HCT116 (cell line): ENCODE results near the gene CHSY3. TPM values are rescaled to one million over a fixed set of nuclear protein-coding genes. Genes with fewer than 3 reads are reported as not detected.

Experiments used
- ATAC-seq: fragments of 200-7000 bp; cut with Tn5 transposase; 2 replicates; pipeline ENCODE4 v1.9.1; 2020; ENCODE audit warnings: mild to moderate bottlenecking, moderate library complexity
- BruUV-seq: library from RNA; stranded (reverse); fragments of 400-500 nt; replicated peaks from 2 replicates; lab custom pipeline; 2021; lab: Mats Ljungman, UMichigan
- CTCF ChIA-PET: fragments of 300-600 bp; sonication (Branson Sonifier 250); formaldehyde crosslinking; loops from one replicate; lab custom pipeline; 2021; ENCODE audit warnings: antibody characterized with exemption; lab: Charles Lee
- POLR2A ChIA-PET: fragments of 300-600, 350-600 bp; sonication (Branson Sonifier 250); formaldehyde crosslinking; loops from one replicate; lab custom pipeline; 2021; ENCODE audit warnings: antibody characterized with exemption; lab: Charles Lee
- RAD21 ChIA-PET, 2 experiments: fragments of 300-600 bp; sonication (Branson Sonifier 250); formaldehyde crosslinking; loops; one replicate each; lab custom pipeline; 2023; ENCODE audit warnings: low total read pairs in 2 of 2; ENCODE audit not compliant: uncharacterized antibody in 2 of 2, unreplicated experiment in 2 of 2, low non-redundant PET in 1 of 2; lab: Charles Lee
- DNase-seq: peaks from one replicate; pipeline ENCODE4 v3.0.0-alpha.2; 2010; ENCODE audit warnings: low read depth, low spot score
- H2AFZ ChIP-seq: fragments of 200-600 bp; shearing (Covaris generic), sonication (generic); 2 replicates; pipeline ENCODE4 v1.6.1; 2017; ENCODE audit warnings: low read depth, mixed run types, mixed read lengths, antibody characterized with exemption, low read length; ENCODE audit not compliant: poor library complexity, severe bottlenecking
- H3K27ac ChIP-seq: 2 replicates; pipeline ENCODE4 v1.5.1; 2012; ENCODE audit warnings: low read depth, low read length
- H3K27me3 ChIP-seq: fragments of 200-600 bp; sonication (generic); 2 replicates; pipeline ENCODE4 v1.6.1; 2016; ENCODE audit warnings: mixed run types, low read length, mixed read lengths; ENCODE audit not compliant: insufficient read depth
- H3K36me3 ChIP-seq, 2 experiments: fragments of 200-500 bp in 1 of 2; fragments of 200-600 bp in 1 of 2; sonication (Bioruptor generic) in 1 of 2; sonication (generic) in 1 of 2; 2 replicates each; pipeline versions ENCODE4 v1.5.1 to v1.6.1; 2014 to 2016; ENCODE audit warnings: low read length in 2 of 2, inconsistent platforms in 1 of 2, mixed read lengths in 1 of 2, mixed run types in 1 of 2; ENCODE audit not compliant: insufficient read depth in 2 of 2, control insufficient read depth in 1 of 2
- H3K4me1 ChIP-seq, 2 experiments: fragments of 200-600 bp in 1 of 2; sonication (generic) in 1 of 2; 2 replicates each; pipeline versions ENCODE4 v1.5.1 to v1.6.1; 2012 to 2017; ENCODE audit warnings: low read length in 2 of 2, inconsistent platforms in 1 of 2, mild to moderate bottlenecking in 1 of 2, mixed read lengths in 1 of 2, mixed run types in 1 of 2, moderate library complexity in 1 of 2; ENCODE audit not compliant: insufficient read depth in 2 of 2, control insufficient read depth in 1 of 2
- H3K4me2 ChIP-seq: fragments of 200-600 bp; sonication (generic); 2 replicates; pipeline ENCODE4 v1.6.1; 2017; ENCODE audit warnings: mixed run types, low read length, mixed read lengths
- H3K4me3 ChIP-seq, 2 experiments: fragments of 200-600 bp in 1 of 2; sonication (generic) in 1 of 2; replicated peaks in 1 of 2; 2 replicates each; pipeline ENCODE4 v1.5.1; 2011 to 2016; ENCODE audit warnings: low read length in 2 of 2, control low read depth in 1 of 2, low read depth in 1 of 2, mild to moderate bottlenecking in 1 of 2, mixed read lengths in 1 of 2, mixed run types in 1 of 2
- H3K79me2 ChIP-seq: fragments of 200-600 bp; sonication (generic); 2 replicates; pipeline ENCODE4 v1.6.1; 2017; ENCODE audit warnings: mild to moderate bottlenecking, mixed run types, low read length, moderate library complexity, mixed read lengths; ENCODE audit not compliant: insufficient read depth
- H3K9ac ChIP-seq: fragments of 200-600 bp; sonication (generic); 2 replicates; pipeline ENCODE4 v1.6.1; 2016; ENCODE audit warnings: low read length, mixed read lengths
- H3K9me2 ChIP-seq: fragments of 200-600 bp; sonication (generic), shearing (Covaris generic); 2 replicates; pipeline ENCODE4 v1.6.1; 2017; ENCODE audit warnings: mixed run types, mild to moderate bottlenecking, moderate library complexity; ENCODE audit not compliant: insufficient read depth
- H3K9me3 ChIP-seq, 2 experiments: fragments of 200-500 bp in 1 of 2; fragments of 200-600 bp in 1 of 2; sonication (Bioruptor generic) in 1 of 2; sonication (generic) in 1 of 2; 2 replicates each; pipeline ENCODE4 v1.6.1; 2014 to 2017; ENCODE audit warnings: low read length in 2 of 2, mixed read lengths in 2 of 2, inconsistent platforms in 1 of 2, low read depth in 1 of 2, mild to moderate bottlenecking in 1 of 2, mixed run types in 1 of 2, moderate library complexity in 1 of 2; ENCODE audit not compliant: control insufficient read depth in 1 of 2, insufficient read depth in 1 of 2
- H4K20me1 ChIP-seq: fragments of 200-600 bp; sonication (generic), shearing (Covaris generic); 2 replicates; pipeline ENCODE4 v1.6.1; 2017; ENCODE audit warnings: mixed run types, mild to moderate bottlenecking, moderate library complexity; ENCODE audit not compliant: insufficient read depth
- CBX3 ChIP-seq: IDR thresholded peaks from 2 replicates; pipeline ENCODE4 v1.6.1; 2012; ENCODE audit warnings: low read depth
- CEBPB ChIP-seq: IDR thresholded peaks from 2 replicates; pipeline ENCODE4 v1.6.1; 2012; ENCODE audit warnings: low read depth
- EGR1 ChIP-seq: IDR thresholded peaks from 2 replicates; pipeline ENCODE4 v1.6.1; 2012; ENCODE audit warnings: low read depth
- ELF1 ChIP-seq: IDR thresholded peaks from 2 replicates; pipeline ENCODE4 v1.6.1; 2012; ENCODE audit warnings: low read depth, borderline replicate concordance
- EZH2 ChIP-seq: fragments of 200-600 bp; sonication (generic); IDR thresholded peaks from 2 replicates; pipeline ENCODE4 v1.6.1; 2017; ENCODE audit warnings: antibody characterized with exemption, mixed run types
- EZH2phosphoT487 ChIP-seq: fragments of 200-600 bp; IDR thresholded peaks from 2 replicates; pipeline ENCODE4 v1.6.1; 2018; ENCODE audit warnings: antibody characterized with exemption, borderline replicate concordance
- FOSL1 ChIP-seq: IDR thresholded peaks from 2 replicates; pipeline ENCODE4 v1.6.1; 2012; ENCODE audit warnings: low read depth
- JUND ChIP-seq: IDR thresholded peaks from 2 replicates; pipeline ENCODE4 v1.6.1; 2012
- POLR2A ChIP-seq: IDR thresholded peaks from 2 replicates; pipeline ENCODE4 v1.7.0; 2011; ENCODE audit warnings: borderline replicate concordance; ENCODE audit not compliant: insufficient read depth, insufficient read length; ENCODE audit errors: extremely low read depth
- RAD21 ChIP-seq: IDR thresholded peaks from 2 replicates; pipeline ENCODE4 v1.6.1; 2012; ENCODE audit warnings: low read depth, mild to moderate bottlenecking
- SIN3A ChIP-seq: IDR thresholded peaks from 2 replicates; pipeline ENCODE4 v1.6.1; 2012; ENCODE audit warnings: low read depth
- SRF ChIP-seq: IDR thresholded peaks from 2 replicates; pipeline ENCODE4 v1.6.1; 2012; ENCODE audit warnings: low read depth
- TCF7L2 ChIP-seq: IDR thresholded peaks from 2 replicates; pipeline ENCODE4 v1.7.0; 2011; ENCODE audit warnings: borderline replicate concordance, inconsistent platforms; ENCODE audit not compliant: insufficient read depth, insufficient read length; ENCODE audit errors: extremely low read depth
- YY1 ChIP-seq: IDR thresholded peaks from 2 replicates; pipeline ENCODE4 v1.6.1; 2011; ENCODE audit warnings: low read length, low read depth, moderate library complexity, mild to moderate bottlenecking; ENCODE audit not compliant: insufficient replicate concordance; ENCODE audit errors: extremely low read depth
- ZFX ChIP-seq: fragments of 450-650 bp; IDR thresholded peaks from 2 replicates; pipeline ENCODE4 v1.6.1; 2017
- ZNF274 ChIP-seq: fragments of 200-500 bp; sonication (Bioruptor generic); IDR thresholded peaks from 2 replicates; pipeline ENCODE4 v1.6.1; 2014; ENCODE audit warnings: mild to moderate bottlenecking, low read depth, low read length, inconsistent platforms
- intact Hi-C: fragments of 100-400 bp; cut with micrococcal nuclease; formaldehyde crosslinking; loops from 2 replicates; pipeline ENCODE4 v1.10.0; 2022
- total RNA-seq: library from RNA; stranded (reverse); gene quantifications from one replicate; pipeline ENCODE4 v1.2.1, GENCODE V29; 2021; ENCODE audit not compliant: unreplicated experiment
- TF ChIP-seq, protein P1 (sequence below): IDR thresholded peaks from 2 replicates; pipeline ENCODE4 v1.6.1; 2012
- TF ChIP-seq, protein P2 (sequence below): IDR thresholded peaks from 2 replicates; pipeline ENCODE4 v1.6.1; 2012; ENCODE audit warnings: low read depth
- TF ChIP-seq, protein P3 (sequence below): IDR thresholded peaks from 2 replicates; pipeline ENCODE4 v1.6.1; 2012

The CHSY3 gene
- total RNA-seq, 1 experiment from 2014 or later, result 2.3 TPM

DNA sequence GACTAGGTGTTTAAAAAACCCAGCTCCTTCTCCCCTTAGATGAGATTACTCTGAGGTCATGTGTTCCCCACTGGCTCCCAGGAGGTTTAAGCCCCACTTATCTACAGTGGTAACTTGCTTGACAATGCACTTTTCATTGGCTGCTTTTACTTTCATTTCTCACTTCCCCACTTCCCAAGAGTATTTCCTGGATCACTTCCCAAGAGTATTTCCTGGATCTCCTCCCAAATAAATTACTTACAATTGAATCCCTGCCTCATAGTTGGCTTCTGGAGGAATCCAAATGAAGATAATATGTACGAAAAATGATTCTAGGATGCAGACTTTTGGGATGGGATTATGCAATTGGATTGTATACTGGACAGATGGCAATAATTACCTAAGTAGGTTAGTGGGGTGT, 47.1 kb upstream of the CHSY3 start:
- no peaks in the 10 kb centered on the region for H3K9me2 ChIP-seq
- no peak overlapping the region for H3K4me3 ChIP-seq
- H4K20me1 ChIP-seq, result no peaks in the 10 kb centered on the region
- no peak overlapping the region for H3K4me2 ChIP-seq
- H2AFZ ChIP-seq, result no peak overlapping the region
- H3K36me3 ChIP-seq, result no peaks in the 10 kb centered on the region
- DNase-seq (no peak), ATAC-seq (no peak)
- H3K9me3 ChIP-seq, result no peaks in the 10 kb centered on the region
- BruUV-seq, result no TSS peak
- H3K27me3 ChIP-seq, result no peaks in the 10 kb centered on the region
- ChIA-PET CTCF (no interaction called here), RAD21 (no interaction called here), POLR2A (no interaction called here)
- H3K9ac ChIP-seq, result no peak overlapping the region
- H3K27ac ChIP-seq, result no peak overlapping the region
- H3K4me1 ChIP-seq, result peaks cover 0 to 5% of the 10 kb centered on the region in 2 experiments; a peak in 1 of 4 replicates
- TF ChIP-seq SIN3A (no peak), ZFX (no peak), EZH2 (no peak), ELF1 (no peak), CBX3 (no peak), CEBPB (no peak), EZH2phosphoT487 (no peak), ZNF274 (no peak), TCF7L2 (no peak), RAD21 (no peak), FOSL1 (no peak), YY1 (no peak)
- TF ChIP-seq, protein P1, sequence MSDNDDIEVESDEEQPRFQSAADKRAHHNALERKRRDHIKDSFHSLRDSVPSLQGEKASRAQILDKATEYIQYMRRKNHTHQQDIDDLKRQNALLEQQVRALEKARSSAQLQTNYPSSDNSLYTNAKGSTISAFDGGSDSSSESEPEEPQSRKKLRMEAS, result no peak
- no peaks in the 10 kb centered on the region for H3K79me2 ChIP-seq
- intact Hi-C loops, result loop anchor here (10.0 kb wide), 1 partner anchor 312 kb away; no protein-coding TSS in a partner anchor

DNA sequence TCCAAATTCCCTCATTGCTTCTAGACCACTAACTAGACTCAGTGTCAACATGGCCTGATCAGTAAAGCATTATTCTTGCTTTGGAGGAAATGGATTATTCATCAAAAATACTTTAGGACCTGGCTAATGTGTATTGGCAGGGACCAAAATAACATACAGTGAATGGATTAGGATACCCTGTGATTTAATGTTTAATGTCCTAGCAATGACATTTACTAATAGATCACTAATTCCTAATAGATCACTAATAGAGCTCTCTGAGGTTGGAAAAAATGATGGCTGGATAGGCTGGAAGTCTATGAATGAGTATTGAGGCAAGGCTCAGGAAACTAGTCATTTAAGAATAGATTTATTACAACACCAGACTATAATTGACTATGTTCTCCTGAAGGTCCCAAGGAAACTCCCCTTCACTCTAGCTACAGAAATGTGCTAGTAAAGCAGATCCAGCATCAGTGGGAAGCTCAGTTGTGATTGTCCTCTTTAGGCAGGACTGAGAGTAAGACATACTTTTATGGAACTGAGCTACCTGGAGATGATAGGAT, 46.1 kb upstream of the CHSY3 start:
- Histone ChIP-seq H3K9ac (no peak overlapping the region), H3K27ac (no peak overlapping the region), H3K79me2 (no peaks in the 10 kb centered on the region), H3K36me3 (no peaks in the 10 kb centered on the region), H2AFZ (no peak overlapping the region), H3K9me2 (no peaks in the 10 kb centered on the region), H3K4me3 (no peak overlapping the region), H4K20me1 (no peaks in the 10 kb centered on the region), H3K9me3 (no peaks in the 10 kb centered on the region), H3K4me2 (no peak overlapping the region), H3K4me1 (peaks cover 0 to 3% of the 10 kb centered on the region in 2 experiments; a peak in 1 of 4 replicates), H3K27me3 (no peaks in the 10 kb centered on the region)
- POLR2A ChIA-PET, result no interaction called here
- no TSS peak for BruUV-seq
- DNase-seq (no peak), ATAC-seq (no peak)
- RAD21 ChIA-PET, result no interaction called here
- CTCF ChIA-PET, result no interaction called here
- intact Hi-C loops, result loop anchor here (10.0 kb wide), 1 partner anchor 313 kb away; no protein-coding TSS in a partner anchor
- no peak for TF ChIP-seq ELF1
- no peak for TF ChIP-seq SRF
- TF ChIP-seq, protein P1, result no peak
- TF ChIP-seq, protein P2, sequence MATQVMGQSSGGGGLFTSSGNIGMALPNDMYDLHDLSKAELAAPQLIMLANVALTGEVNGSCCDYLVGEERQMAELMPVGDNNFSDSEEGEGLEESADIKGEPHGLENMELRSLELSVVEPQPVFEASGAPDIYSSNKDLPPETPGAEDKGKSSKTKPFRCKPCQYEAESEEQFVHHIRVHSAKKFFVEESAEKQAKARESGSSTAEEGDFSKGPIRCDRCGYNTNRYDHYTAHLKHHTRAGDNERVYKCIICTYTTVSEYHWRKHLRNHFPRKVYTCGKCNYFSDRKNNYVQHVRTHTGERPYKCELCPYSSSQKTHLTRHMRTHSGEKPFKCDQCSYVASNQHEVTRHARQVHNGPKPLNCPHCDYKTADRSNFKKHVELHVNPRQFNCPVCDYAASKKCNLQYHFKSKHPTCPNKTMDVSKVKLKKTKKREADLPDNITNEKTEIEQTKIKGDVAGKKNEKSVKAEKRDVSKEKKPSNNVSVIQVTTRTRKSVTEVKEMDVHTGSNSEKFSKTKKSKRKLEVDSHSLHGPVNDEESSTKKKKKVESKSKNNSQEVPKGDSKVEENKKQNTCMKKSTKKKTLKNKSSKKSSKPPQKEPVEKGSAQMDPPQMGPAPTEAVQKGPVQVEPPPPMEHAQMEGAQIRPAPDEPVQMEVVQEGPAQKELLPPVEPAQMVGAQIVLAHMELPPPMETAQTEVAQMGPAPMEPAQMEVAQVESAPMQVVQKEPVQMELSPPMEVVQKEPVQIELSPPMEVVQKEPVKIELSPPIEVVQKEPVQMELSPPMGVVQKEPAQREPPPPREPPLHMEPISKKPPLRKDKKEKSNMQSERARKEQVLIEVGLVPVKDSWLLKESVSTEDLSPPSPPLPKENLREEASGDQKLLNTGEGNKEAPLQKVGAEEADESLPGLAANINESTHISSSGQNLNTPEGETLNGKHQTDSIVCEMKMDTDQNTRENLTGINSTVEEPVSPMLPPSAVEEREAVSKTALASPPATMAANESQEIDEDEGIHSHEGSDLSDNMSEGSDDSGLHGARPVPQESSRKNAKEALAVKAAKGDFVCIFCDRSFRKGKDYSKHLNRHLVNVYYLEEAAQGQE, result no peak
- TF ChIP-seq TCF7L2, result no peak
- TF ChIP-seq JUND, result no peak
- no peak for TF ChIP-seq EZH2
- no peak for TF ChIP-seq CEBPB
- TF ChIP-seq YY1, result no peak
- no peak for TF ChIP-seq EGR1
- no peak for TF ChIP-seq CBX3
- no peak for TF ChIP-seq POLR2A
- TF ChIP-seq, protein P3, sequence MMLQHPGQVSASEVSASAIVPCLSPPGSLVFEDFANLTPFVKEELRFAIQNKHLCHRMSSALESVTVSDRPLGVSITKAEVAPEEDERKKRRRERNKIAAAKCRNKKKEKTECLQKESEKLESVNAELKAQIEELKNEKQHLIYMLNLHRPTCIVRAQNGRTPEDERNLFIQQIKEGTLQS, result no peak
- no peak for TF ChIP-seq SIN3A
